H1 (cell line): ENCODE results near the gene RAB31. TPM values are rescaled to one million over a fixed set of nuclear protein-coding genes. Genes with fewer than 3 reads are reported as not detected.
A peak's percentile ranks its signal among the peaks of the same experiment; 100 is the strongest.

ENCODE experiments used
- BACH1 ChIP-seq: IDR thresholded peaks from 2 replicates; pipeline ENCODE4 v1.6.1; 2012; ENCODE audit warnings: low read length, improper control_type of control experiment
- BCL11A ChIP-seq, 2 experiments: IDR thresholded peaks; one replicate each; pipeline ENCODE4 v1.6.1; 2011; ENCODE audit warnings: low read depth in 2 of 2, low read length in 2 of 2, mild to moderate bottlenecking in 2 of 2
- CEBPB ChIP-seq: IDR thresholded peaks from 2 replicates; pipeline ENCODE4 v1.6.1; 2012; ENCODE audit warnings: low read depth, low read length
- CHD2 ChIP-seq: IDR thresholded peaks from 2 replicates; pipeline ENCODE4 v1.6.1; 2012; ENCODE audit warnings: low read length, improper control_type of control experiment
- CREB1 ChIP-seq: IDR thresholded peaks from 2 replicates; pipeline ENCODE4 v1.6.1; 2012; ENCODE audit warnings: inconsistent platforms
- CTBP2 ChIP-seq: IDR thresholded peaks from 2 replicates; pipeline ENCODE4 v1.7.0; 2011; ENCODE audit warnings: borderline replicate concordance, mild to moderate bottlenecking, moderate library complexity, mixed read lengths, low read length; ENCODE audit not compliant: insufficient read depth, insufficient read length
- FOSL1 ChIP-seq: IDR thresholded peaks from 2 replicates; pipeline ENCODE4 v1.6.1; 2011; ENCODE audit warnings: mild to moderate bottlenecking, low read depth, low read length, moderate library complexity; ENCODE audit not compliant: insufficient read depth
- KDM1A ChIP-seq: fragments of 200-600, 300-600 bp; sonication (generic); IDR thresholded peaks from 2 replicates; pipeline ENCODE4 v1.7.1; 2016; ENCODE audit warnings: mild to moderate bottlenecking, low read length, borderline replicate concordance
- POLR2AphosphoS5 ChIP-seq: IDR thresholded peaks from 2 replicates; pipeline ENCODE4 v1.6.1; 2011; ENCODE audit warnings: low read depth, low read length
- RBBP5 ChIP-seq: IDR thresholded peaks from 2 replicates; pipeline ENCODE4 v1.7.1; 2012; ENCODE audit warnings: low read depth, mild to moderate bottlenecking, inconsistent platforms, low read length, moderate library complexity, borderline replicate concordance
- SIN3A ChIP-seq, 2 experiments: IDR thresholded peaks in 1 of 2; conservative IDR thresholded peaks in 1 of 2; 2 replicates each; pipeline ENCODE4 v1.6.1; 2011 to 2012; ENCODE audit warnings: low read length in 2 of 2, improper control_type of control experiment in 1 of 2, low read depth in 1 of 2, mild to moderate bottlenecking in 1 of 2
- SIX5 ChIP-seq: IDR thresholded peaks from 2 replicates; pipeline ENCODE4 v1.6.1; 2011; ENCODE audit warnings: mild to moderate bottlenecking, low read depth, low read length
- TCF12 ChIP-seq: IDR thresholded peaks from 2 replicates; pipeline ENCODE4 v1.6.1; 2011; ENCODE audit warnings: low read depth, mild to moderate bottlenecking, low read length
- polyA plus RNA-seq, 7 experiments: library from polyadenylated mRNA; depleted of rRNA in 3 of 7; stranded (reverse) in 5 of 7; unstranded in 2 of 7; fragments of >200 nt in 5 of 7; fragments of 200-250 nt in 2 of 7; gene quantifications; 1 replicate in 5 of 7; 2 replicates in 1 of 7; 4 replicates in 1 of 7; pipeline versions ENCODE4 v1.2.1 to v1.2.3, GENCODE V29; 2011 to 2013; ENCODE audit warnings: missing spikeins in 2 of 7, mixed read lengths in 2 of 7
- total RNA-seq: library from RNA; stranded (reverse); fragmentation: NEBNext Ultra II Directional; extraction: Animal tissue kit (Norgen Biotek cat#: 25700); gene quantifications from 2 replicates; pipeline ENCODE4 v1.2.1, GENCODE V29; 2021
- TF ChIP-seq, protein P1 (sequence below), 3 experiments: IDR thresholded peaks; 1 replicate in 2 of 3; 2 replicates in 1 of 3; pipeline versions ENCODE4 v1.5.1 to v1.6.1; 2011; ENCODE audit warnings: low read length in 3 of 3, mild to moderate bottlenecking in 3 of 3, inconsistent platforms in 2 of 3, low read depth in 1 of 3, moderate library complexity in 1 of 3; ENCODE audit not compliant: insufficient read depth in 1 of 3; ENCODE audit errors: control extremely low read depth in 1 of 3
- TF ChIP-seq, protein P2 (sequence below): IDR thresholded peaks from 2 replicates; pipeline ENCODE4 v1.6.1; 2012; ENCODE audit warnings: inconsistent platforms
- TF ChIP-seq, protein P3 (sequence below): IDR thresholded peaks from 2 replicates; pipeline ENCODE4 v1.6.1; 2011; ENCODE audit warnings: low read length, improper control_type of control experiment

The RAB31 gene
- total and polyA plus RNA-seq, 2 of the 8 experiments (the other 6 are each of a cell fraction or from before 2014, with no cell fraction given) = 15.2 to 40.9 TPM

DNA sequence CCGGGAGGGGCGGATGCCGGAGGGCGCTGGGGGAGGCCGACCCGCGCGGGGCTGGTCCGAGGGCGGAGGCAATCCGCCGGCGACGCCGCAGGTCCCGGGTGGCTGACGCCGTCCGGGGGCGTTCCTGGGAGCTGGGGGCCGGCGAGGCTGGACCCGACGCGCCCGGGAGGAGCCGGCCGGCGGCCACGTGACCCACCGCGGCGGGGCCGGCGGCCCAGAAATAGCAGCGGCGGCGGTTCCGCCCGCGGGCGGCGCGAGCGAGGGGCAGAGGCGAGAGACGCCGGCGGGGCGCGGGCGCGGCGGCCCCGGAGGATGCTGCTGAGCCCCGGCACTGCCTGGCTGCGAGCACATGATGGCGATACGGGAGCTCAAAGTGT is at the start of gene RAB31 (continued):
- TF ChIP-seq, protein P1, sequence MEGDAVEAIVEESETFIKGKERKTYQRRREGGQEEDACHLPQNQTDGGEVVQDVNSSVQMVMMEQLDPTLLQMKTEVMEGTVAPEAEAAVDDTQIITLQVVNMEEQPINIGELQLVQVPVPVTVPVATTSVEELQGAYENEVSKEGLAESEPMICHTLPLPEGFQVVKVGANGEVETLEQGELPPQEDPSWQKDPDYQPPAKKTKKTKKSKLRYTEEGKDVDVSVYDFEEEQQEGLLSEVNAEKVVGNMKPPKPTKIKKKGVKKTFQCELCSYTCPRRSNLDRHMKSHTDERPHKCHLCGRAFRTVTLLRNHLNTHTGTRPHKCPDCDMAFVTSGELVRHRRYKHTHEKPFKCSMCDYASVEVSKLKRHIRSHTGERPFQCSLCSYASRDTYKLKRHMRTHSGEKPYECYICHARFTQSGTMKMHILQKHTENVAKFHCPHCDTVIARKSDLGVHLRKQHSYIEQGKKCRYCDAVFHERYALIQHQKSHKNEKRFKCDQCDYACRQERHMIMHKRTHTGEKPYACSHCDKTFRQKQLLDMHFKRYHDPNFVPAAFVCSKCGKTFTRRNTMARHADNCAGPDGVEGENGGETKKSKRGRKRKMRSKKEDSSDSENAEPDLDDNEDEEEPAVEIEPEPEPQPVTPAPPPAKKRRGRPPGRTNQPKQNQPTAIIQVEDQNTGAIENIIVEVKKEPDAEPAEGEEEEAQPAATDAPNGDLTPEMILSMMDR (IDR thresholded peaks at IDR 0.05; ENCODE audit: control extremely low read depth in 1 of 3, insufficient read depth in 1 of 3, low read depth in 1 of 3, low read length in 3 of 3) = no peak
- TF ChIP-seq KDM1A (no peak), CEBPB (no peak), BACH1 (no peak), TCF12 (no peak), RBBP5 (peak; percentile 13; the same call in 1 of the 2 replicates), BCL11A (IDR thresholded peaks at IDR 0.05; ENCODE audit: low read depth in 2 of 2, low read length in 2 of 2) (no peak), CREB1 (no peak), FOSL1 (no peak), CTBP2 (peak; percentile 28), POLR2AphosphoS5 (no peak), SIX5 (no peak), SIN3A (conservative IDR thresholded peaks at IDR 0.05 in 1 of 2, IDR thresholded peaks at IDR 0.05 in 1 of 2; ENCODE audit: low read depth in 1 of 2, low read length in 2 of 2) (no peak), CHD2 (no peak)
- TF ChIP-seq, protein P2, sequence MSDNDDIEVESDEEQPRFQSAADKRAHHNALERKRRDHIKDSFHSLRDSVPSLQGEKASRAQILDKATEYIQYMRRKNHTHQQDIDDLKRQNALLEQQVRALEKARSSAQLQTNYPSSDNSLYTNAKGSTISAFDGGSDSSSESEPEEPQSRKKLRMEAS = no peak
- TF ChIP-seq, protein P3, sequence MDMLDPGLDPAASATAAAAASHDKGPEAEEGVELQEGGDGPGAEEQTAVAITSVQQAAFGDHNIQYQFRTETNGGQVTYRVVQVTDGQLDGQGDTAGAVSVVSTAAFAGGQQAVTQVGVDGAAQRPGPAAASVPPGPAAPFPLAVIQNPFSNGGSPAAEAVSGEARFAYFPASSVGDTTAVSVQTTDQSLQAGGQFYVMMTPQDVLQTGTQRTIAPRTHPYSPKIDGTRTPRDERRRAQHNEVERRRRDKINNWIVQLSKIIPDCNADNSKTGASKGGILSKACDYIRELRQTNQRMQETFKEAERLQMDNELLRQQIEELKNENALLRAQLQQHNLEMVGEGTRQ = peak; percentile 71
